Mesendoderm (in vitro differentiated cells): ENCODE results near the gene MMP28.

Source experiments
- DNase-seq: peaks from one replicate; pipeline ENCODE4 v3.0.0; 2013
- H2AK5ac ChIP-seq: 2 replicates; pipeline ENCODE4 v1.6.1; 2013; ENCODE audit warnings: low read length, inconsistent platforms
- H2BK120ac ChIP-seq: 2 replicates; pipeline ENCODE4 v1.6.1; 2013; ENCODE audit warnings: low read depth, mild to moderate bottlenecking, low read length, moderate library complexity, mixed read lengths
- H2BK15ac ChIP-seq: replicated peaks from 2 replicates; pipeline ENCODE4 v1.6.1; 2013; ENCODE audit warnings: low read depth, mild to moderate bottlenecking, moderate library complexity
- H2BK5ac ChIP-seq: 2 replicates; pipeline ENCODE4 v1.6.1; 2013; ENCODE audit warnings: low read length, inconsistent platforms
- H3K18ac ChIP-seq: 2 replicates; pipeline ENCODE4 v1.6.1; 2013; ENCODE audit warnings: mild to moderate bottlenecking, low read length, mixed read lengths
- H3K23ac ChIP-seq: one replicate; pipeline ENCODE4 v1.6.1; 2013; ENCODE audit warnings: low read length
- H3K27ac ChIP-seq: 2 replicates; pipeline ENCODE4 v1.5.1; 2013; ENCODE audit warnings: low read depth, mild to moderate bottlenecking, inconsistent platforms, low read length, moderate library complexity
- H3K27me3 ChIP-seq: 2 replicates; pipeline ENCODE4 v1.6.1; 2013; ENCODE audit warnings: low read length, control low read depth, mild to moderate bottlenecking, inconsistent platforms; ENCODE audit not compliant: insufficient read depth, poor library complexity
- H3K36me3 ChIP-seq: 2 replicates; pipeline ENCODE4 v1.6.1; 2013; ENCODE audit warnings: low read length, inconsistent platforms; ENCODE audit not compliant: control insufficient read depth, insufficient read depth
- H3K4ac ChIP-seq: one replicate; pipeline ENCODE4 v1.6.1; 2013; ENCODE audit warnings: low read depth, mild to moderate bottlenecking, low read length, moderate library complexity
- H3K4me1 ChIP-seq: 2 replicates; pipeline ENCODE4 v1.6.1; 2013; ENCODE audit warnings: low read depth, low read length, inconsistent platforms; ENCODE audit not compliant: control insufficient read depth
- H3K4me2 ChIP-seq: 2 replicates; pipeline ENCODE4 v1.6.1; 2013; ENCODE audit warnings: low read length
- H3K4me3 ChIP-seq: 2 replicates; pipeline ENCODE4 v1.5.1; 2013; ENCODE audit warnings: mild to moderate bottlenecking, low read length
- H3K56ac ChIP-seq: one replicate; pipeline ENCODE4 v1.6.1; 2013; ENCODE audit warnings: low read length
- H3K79me1 ChIP-seq: 2 replicates; pipeline ENCODE4 v1.6.1; 2013; ENCODE audit warnings: low read length, inconsistent platforms
- H3K79me2 ChIP-seq: 2 replicates; pipeline ENCODE4 v1.6.1; 2013; ENCODE audit warnings: mild to moderate bottlenecking, low read length; ENCODE audit not compliant: control insufficient read depth, insufficient read depth
- H3K9ac ChIP-seq: 2 replicates; pipeline ENCODE4 v1.6.1; 2013; ENCODE audit warnings: low read length, inconsistent platforms
- H4K5ac ChIP-seq: one replicate; pipeline ENCODE4 v1.6.1; 2013; ENCODE audit warnings: low read length
- H4K8ac ChIP-seq: one replicate; pipeline ENCODE4 v1.6.1; 2013; ENCODE audit warnings: low read depth, mild to moderate bottlenecking, control low read depth, low read length, moderate library complexity
- WGBS: extraction: QIAGEN DNeasy Blood & Tissue Kit; methylation state at CpG from one replicate; pipeline ENCODE4 v1.1.7; 2013; ENCODE audit warnings: low lambda C conversion rate, missing lambda C conversion rate; ENCODE audit not compliant: insufficient coverage; ENCODE audit errors: extremely low coverage; 5-methylcytosine and 5-hydroxymethylcytosine counted together

Gene MMP28

GRCh38 chr17:35769895-35770486 is 25.4 kb downstream of the MMP28 start:
- Histone ChIP-seq H2AK5ac (no peak overlapping the region), H3K56ac (no peak overlapping the region), H3K36me3 (no peaks in the 10 kb centered on the region), H3K79me2 (no peaks in the 10 kb centered on the region), H3K27ac (no peak overlapping the region), H3K4me1 (no peaks in the 10 kb centered on the region), H2BK120ac (no peak overlapping the region), H2BK15ac (no peak overlapping the region), H3K4me2 (no peak overlapping the region), H4K5ac (no peak overlapping the region), H2BK5ac (no peak overlapping the region), H3K4me3 (no peak overlapping the region), H3K9ac (no peak overlapping the region), H3K4ac (no peak overlapping the region), H3K23ac (no peak overlapping the region), H3K79me1 (no peaks in the 10 kb centered on the region), H3K18ac (no peak overlapping the region), H3K27me3 (no peaks in the 10 kb centered on the region), H4K8ac (no peak overlapping the region)
- DNase-seq: no peak
- no CpG with 5 or more reads among the region's 48 CpGs for WGBS

DNA sequence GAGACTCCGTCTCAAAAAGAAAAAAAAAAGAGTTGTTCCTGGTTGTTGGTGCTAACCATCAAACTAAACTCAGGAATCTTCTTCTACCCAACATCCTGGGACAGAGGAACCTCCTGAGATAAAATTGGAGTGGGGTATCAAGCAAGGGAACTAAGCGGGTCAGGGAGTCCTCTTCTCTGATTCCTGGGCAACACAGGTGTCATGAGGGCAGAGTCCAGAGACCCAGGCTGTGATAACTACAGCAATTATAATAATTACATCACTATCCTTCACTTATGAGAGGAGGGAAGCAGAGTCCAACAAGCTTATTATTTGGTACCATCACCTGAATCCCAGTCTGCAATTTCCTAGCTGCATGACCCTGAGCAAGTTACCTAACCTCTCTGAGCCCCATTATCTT is 26.6 kb downstream of the MMP28 start:
- no peaks in the 10 kb centered on the region for H3K79me1 ChIP-seq
- H2BK15ac ChIP-seq: no peak overlapping the region
- no peaks in the 10 kb centered on the region for H3K4me1 ChIP-seq
- H3K4ac ChIP-seq: no peak overlapping the region
- no peak overlapping the region for H2AK5ac ChIP-seq
- no peaks in the 10 kb centered on the region for H3K27me3 ChIP-seq
- WGBS: no CpG with 5 or more reads among the region's 2 CpGs
- H3K36me3 ChIP-seq: no peaks in the 10 kb centered on the region
- DNase-seq: no peak
- H4K8ac ChIP-seq: no peak overlapping the region
- no peak overlapping the region for H3K23ac ChIP-seq
- no peak overlapping the region for H3K4me3 ChIP-seq
- H3K9ac ChIP-seq: no peak overlapping the region
- H3K56ac ChIP-seq: no peak overlapping the region
- no peaks in the 10 kb centered on the region for H3K79me2 ChIP-seq
- no peak overlapping the region for H3K27ac ChIP-seq
- H2BK120ac ChIP-seq: no peak overlapping the region
- H4K5ac ChIP-seq: no peak overlapping the region
- H2BK5ac ChIP-seq: no peak overlapping the region
- H3K18ac ChIP-seq: no peak overlapping the region
- H3K4me2 ChIP-seq: no peak overlapping the region

DNA sequence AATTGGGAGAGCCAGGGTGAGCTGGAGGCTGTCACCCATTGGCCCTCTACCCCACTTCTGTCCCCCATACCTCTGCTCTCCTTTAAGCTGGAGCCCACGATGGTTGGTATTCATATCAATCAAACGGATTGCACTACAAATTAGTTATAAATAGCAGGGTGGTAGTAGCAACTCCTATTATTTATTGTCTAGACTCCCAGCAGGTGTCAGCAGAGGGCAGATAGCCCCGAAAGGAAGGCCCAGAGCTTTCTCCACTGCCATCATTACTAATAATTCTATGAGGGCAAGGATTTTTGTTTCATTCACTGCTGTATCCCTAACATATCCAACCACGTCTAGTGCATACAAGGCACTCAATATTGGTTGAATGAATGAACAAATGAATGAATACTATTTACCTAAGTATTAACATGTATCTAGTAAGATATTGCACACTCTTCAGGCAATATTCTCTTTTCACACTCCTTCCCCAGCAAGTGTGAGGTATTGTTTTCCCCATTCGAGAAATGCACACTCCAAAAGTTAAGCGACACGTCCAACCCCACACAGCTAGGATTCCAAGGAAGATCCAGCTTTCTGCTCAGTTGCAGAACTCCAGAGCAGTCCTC is 28.4 kb downstream of the MMP28 start:
- no peaks in the 10 kb centered on the region for H3K79me2 ChIP-seq
- H3K27me3 ChIP-seq: no peaks in the 10 kb centered on the region
- WGBS: no CpG with 5 or more reads among the region's 7 CpGs

GRCh38 chr17:35766489-35766877 is 29.0 kb downstream of the MMP28 start:
- Histone ChIP-seq H3K4me1 (no peaks in the 10 kb centered on the region), H2BK5ac (no peak overlapping the region), H2BK15ac (no peak overlapping the region), H3K27ac (no peak overlapping the region), H3K79me1 (no peaks in the 10 kb centered on the region), H3K23ac (no peak overlapping the region), H3K27me3 (no peaks in the 10 kb centered on the region), H3K56ac (no peak overlapping the region), H4K5ac (no peak overlapping the region), H2BK120ac (no peak overlapping the region), H3K4me2 (no peak overlapping the region), H2AK5ac (no peak overlapping the region), H3K4ac (no peak overlapping the region), H3K18ac (no peak overlapping the region), H3K36me3 (no peaks in the 10 kb centered on the region), H3K79me2 (no peaks in the 10 kb centered on the region), H3K4me3 (no peak overlapping the region), H4K8ac (no peak overlapping the region), H3K9ac (no peak overlapping the region)
- DNase-seq: no peak
- no CpG with 5 or more reads among the region's 24 CpGs for WGBS

More for the DNA sequence above, 28.4 kb downstream of the MMP28 start:
- H4K5ac ChIP-seq: no peak overlapping the region
- H3K4ac ChIP-seq: no peak overlapping the region
- H2BK120ac ChIP-seq: no peak overlapping the region
- H4K8ac ChIP-seq: no peak overlapping the region
- no peak overlapping the region for H2BK15ac ChIP-seq
- H3K4me1 ChIP-seq: no peaks in the 10 kb centered on the region
- H3K79me1 ChIP-seq: no peaks in the 10 kb centered on the region
- no peak for DNase-seq
- H3K56ac ChIP-seq: no peak overlapping the region
- no peak overlapping the region for H3K9ac ChIP-seq
- H2BK5ac ChIP-seq: no peak overlapping the region
- no peak overlapping the region for H2AK5ac ChIP-seq
- no peak overlapping the region for H3K4me2 ChIP-seq
- no peak overlapping the region for H3K23ac ChIP-seq
- no peak overlapping the region for H3K18ac ChIP-seq
- H3K36me3 ChIP-seq: no peaks in the 10 kb centered on the region
- no peak overlapping the region for H3K27ac ChIP-seq
- H3K4me3 ChIP-seq: no peak overlapping the region

DNA sequence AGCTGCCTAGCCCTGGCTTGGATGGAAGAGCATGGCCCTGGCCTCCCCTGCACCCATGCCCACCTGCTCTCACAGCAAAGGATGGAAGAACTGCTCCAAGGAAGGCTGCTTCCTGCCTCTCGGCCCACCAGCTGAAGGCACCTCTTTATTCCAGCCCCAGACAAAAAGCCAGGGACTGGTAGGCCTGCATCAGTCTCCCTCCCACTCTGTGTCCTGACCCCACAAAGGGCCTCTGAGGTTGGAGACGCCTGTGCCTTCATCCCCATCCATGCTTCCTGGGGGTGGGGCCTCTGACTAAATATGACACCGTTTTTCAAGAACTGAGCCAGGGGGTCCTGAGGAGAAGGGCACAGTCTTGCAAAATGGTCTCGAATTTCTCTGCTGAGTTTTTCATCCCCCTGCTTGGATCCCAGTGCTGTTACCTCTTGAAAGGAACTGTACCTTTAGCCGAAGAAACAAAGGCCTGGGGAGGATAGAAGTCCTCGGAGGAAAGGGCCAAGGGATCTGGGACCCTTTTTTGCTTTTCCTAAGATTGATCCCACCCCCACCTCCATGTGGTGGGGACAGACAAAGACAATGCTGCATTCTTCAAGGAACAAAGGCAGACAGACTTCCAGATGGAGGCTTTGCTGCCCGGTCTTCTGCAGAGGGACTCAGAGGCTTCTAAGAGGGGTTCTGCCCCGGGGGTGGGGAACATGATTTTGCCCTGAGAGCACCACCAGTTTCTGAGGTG is 29.5 kb downstream of the MMP28 start:
- no CpG with 5 or more reads among the region's 8 CpGs for WGBS
- H3K36me3 ChIP-seq: no peaks in the 10 kb centered on the region
- no peak overlapping the region for H2BK5ac ChIP-seq
- H3K4me1 ChIP-seq: no peaks in the 10 kb centered on the region
- H3K4ac ChIP-seq: no peak overlapping the region
- H2BK120ac ChIP-seq: no peak overlapping the region
- H3K27ac ChIP-seq: no peak overlapping the region
- no peak overlapping the region for H4K5ac ChIP-seq
- no peaks in the 10 kb centered on the region for H3K79me1 ChIP-seq
- H2AK5ac ChIP-seq: no peak overlapping the region
- no peak overlapping the region for H4K8ac ChIP-seq
- no peak overlapping the region for H3K4me2 ChIP-seq
- H3K79me2 ChIP-seq: no peaks in the 10 kb centered on the region
- DNase-seq: no peak
- no peak overlapping the region for H3K23ac ChIP-seq
- no peak overlapping the region for H2BK15ac ChIP-seq
- H3K9ac ChIP-seq: no peak overlapping the region
- H3K56ac ChIP-seq: no peak overlapping the region
- H3K18ac ChIP-seq: no peak overlapping the region
- H3K4me3 ChIP-seq: no peak overlapping the region
- no peaks in the 10 kb centered on the region for H3K27me3 ChIP-seq
